ENCODE data around the gene UBE2J2.

UBE2J2 gene

GRCh38 chr1:1240822-1241587 is 32.6 kb downstream of the UBE2J2 start:
- DNase-seq (ENCODE audit: low read depth in 2 of 3, low spot score in 2 of 3): no peak

GRCh38 chr1:1240348-1240732 is 33.3 kb downstream of the UBE2J2 start:
- no peak for DNase-seq (ENCODE audit: low read depth in 2 of 3, low spot score in 2 of 3)

DNA sequence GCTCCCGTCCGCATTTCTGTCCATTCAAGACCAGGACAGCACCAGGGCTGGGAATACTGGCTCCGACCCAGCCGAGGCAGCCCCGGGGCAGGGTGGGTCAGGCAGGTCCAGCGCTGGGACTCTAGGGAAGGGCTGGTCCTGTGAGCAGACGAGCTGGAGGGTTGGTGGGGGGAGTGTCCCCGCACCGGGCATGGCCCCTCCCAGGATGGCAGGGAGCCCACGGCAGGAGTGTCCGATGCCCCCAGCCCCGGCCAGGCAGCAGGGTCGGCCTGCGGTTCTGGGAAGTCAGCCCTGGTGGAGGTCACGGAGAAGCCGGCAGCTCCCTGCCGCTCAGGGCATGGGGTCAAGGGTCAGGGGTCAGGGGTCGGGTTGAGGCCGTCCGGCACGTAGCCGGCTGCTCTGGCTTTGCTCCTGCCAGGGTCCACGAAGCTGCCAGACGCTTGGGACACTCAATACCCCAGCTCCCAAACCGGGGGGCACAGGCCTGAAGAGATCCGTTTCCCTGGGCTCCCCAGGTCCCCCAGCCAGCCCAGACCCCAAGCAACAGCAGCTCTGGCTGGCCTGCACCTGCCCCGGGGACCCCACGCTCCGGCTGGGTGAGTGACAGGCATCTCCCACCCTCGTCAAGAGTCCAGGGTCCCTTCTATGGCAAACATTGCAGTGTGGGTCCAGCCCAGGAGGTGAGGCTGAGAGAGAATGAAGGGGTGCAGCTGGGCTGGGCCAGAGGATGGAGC is 33.9 kb downstream of the UBE2J2 start:
- DNase-seq (ENCODE audit: low read depth in 2 of 3, low spot score in 2 of 3): no peak

- DNase-seq (ENCODE audit: low read depth in 2 of 3, low spot score in 2 of 3): no peak
Observed at GRCh38 chr1:1239227-1239613, 34.4 kb downstream of the UBE2J2 start.

DNA sequence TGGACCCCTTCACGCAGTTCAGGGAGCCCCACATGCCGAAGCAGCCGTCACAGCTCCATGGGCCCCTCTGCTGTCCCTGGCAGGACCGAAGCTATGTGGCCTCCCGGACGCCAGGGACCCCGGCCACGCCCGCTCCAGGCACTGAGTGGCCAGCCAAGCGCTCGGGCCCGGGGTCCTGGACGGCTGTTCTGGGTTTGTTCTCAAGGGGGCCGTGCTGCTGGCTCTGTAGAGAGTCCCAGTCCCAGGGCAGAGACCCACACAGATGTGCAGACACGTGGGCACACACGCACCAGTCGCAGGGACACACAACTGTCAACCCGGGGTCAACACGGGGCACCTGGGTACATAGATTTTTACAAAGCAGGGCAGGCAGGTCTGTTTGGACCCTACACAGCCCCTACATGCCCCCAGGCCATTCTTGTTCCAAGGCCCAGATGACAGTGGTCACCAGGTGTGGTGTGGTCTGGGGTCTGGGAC is 34.9 kb downstream of the UBE2J2 start:
- no peak for DNase-seq (ENCODE audit: low read depth in 2 of 3, low spot score in 2 of 3)

DNA sequence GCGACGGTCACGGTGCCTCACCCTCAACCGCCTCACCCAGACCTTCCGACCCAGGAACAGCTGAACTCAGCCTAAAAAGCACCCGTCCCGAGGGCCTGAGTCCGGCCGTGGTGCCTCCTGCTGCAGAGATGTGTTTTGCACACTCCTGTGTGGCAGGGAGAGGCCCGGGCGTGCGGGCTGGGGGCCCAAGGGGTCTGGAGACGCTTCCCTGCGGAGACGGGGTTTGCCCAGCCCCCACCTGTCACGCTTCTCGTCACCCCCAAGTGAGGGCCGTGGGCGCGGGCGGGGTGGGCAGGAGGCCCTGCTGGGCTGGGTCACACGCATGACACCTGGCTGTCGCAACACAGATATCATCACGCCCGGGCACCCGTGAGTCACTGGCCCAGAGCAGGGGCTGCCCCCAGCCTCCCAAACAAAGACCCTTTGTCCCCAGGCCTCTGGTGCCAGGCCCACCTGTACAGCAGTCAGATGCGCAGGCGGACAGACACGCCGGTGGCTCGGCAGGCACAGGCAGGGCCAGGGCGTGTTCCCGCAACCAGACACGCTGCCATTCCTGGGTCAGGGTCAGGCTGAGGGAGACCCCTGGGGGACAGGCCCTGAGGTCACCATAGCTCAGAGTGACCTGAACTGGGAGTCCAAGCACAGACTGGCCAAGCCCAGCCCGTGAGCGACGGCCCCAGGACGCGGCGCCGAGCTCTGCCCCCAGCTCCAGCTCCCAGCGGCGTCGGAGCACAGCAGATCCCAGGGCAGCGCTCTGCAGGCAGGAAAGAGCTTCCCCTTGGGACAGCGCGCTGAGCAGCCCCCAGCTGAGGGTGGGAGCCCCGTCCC is 35.6 kb downstream of the UBE2J2 start:
- no peak for DNase-seq (ENCODE audit: low read depth in 2 of 3, low spot score in 2 of 3)

DNA sequence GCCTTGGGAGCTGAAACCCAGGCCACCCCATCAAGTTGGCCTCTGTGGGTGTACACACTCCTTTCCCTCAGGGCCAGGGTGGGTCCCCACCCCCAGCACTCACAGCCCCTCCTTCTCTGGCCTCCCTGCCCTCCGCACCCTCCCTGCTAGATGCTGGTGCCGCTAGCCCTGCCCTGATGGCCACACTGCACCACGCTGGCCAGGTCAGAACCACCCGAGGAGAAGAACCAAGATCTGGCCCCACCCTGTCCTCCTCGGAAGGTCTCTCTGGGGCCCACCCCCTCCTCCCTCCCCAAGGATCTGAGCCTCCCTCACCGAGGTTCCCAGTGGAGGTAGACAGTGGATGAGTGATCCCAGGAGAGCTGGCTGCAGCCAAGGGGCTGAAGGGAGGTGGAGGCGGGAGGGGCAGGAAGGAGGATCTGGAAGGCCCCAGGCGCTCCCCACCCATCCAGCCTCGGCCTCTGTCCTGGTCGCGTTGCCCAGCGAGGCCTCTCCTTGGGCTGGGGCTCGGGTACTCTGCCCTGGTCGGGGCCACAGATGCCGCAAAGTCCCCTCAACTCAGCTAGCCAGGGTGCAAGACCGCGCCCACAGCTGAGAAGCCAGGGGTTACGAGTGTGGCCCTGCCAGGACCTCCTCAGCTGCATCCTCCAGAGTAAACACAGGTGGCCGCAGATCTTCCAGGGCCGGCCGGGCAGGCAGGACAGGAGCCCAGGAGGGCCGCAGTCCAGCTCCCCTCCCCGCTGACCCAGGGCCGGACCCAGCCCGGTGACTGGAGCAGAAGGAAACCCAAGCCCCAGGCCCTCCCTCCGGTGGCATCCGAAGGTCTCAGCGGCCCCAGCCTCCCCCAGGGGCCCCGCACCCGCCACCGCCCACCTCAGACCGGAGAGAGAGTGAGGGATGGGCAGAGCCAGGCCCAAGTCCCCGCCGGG is 36.4 kb downstream of the UBE2J2 start:
- no peak for DNase-seq (ENCODE audit: low read depth in 2 of 3, low spot score in 2 of 3)

- no peak for DNase-seq (ENCODE audit: low read depth in 2 of 3, low spot score in 2 of 3)
Observed at GRCh38 chr1:1236176-1236763, 37.4 kb downstream of the UBE2J2 start.

DNA sequence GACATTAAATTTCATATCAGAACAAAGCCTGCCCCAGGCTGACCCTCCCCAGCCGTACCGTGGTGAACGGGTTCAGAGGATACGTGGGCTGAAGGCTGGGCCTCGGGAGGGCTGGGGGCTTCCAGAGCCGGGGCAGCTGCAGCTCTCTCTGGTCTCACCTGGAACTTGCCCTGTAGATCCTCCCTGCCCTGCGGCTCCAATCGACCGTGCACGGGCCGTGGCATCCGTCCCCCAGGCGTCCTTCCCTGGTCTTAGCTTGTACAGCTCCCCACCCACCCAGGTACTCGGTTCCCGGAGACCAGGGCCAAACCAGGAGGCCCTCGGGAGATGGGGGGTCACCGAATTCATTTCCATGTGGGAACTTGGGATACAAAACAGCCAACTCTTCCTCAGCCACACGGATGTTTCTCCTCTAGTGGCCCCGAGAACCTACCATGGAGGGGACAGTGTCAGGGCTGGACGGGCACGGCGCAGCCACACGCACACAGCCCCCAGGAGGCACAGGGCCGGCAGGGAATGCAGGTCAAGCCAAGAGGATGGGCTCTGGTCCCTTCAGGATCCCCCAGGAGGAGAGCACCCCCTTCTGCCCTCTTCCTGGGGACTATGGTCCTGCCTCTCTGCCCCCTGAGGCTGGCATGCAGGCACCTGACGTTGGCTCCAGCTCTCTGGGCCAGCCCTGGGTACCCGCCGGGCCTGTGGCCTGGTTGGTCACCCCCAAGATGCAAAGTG is 38.5 kb downstream of the UBE2J2 start:
- DNase-seq (ENCODE audit: low read depth in 2 of 3, low spot score in 2 of 3): no peak

DNA sequence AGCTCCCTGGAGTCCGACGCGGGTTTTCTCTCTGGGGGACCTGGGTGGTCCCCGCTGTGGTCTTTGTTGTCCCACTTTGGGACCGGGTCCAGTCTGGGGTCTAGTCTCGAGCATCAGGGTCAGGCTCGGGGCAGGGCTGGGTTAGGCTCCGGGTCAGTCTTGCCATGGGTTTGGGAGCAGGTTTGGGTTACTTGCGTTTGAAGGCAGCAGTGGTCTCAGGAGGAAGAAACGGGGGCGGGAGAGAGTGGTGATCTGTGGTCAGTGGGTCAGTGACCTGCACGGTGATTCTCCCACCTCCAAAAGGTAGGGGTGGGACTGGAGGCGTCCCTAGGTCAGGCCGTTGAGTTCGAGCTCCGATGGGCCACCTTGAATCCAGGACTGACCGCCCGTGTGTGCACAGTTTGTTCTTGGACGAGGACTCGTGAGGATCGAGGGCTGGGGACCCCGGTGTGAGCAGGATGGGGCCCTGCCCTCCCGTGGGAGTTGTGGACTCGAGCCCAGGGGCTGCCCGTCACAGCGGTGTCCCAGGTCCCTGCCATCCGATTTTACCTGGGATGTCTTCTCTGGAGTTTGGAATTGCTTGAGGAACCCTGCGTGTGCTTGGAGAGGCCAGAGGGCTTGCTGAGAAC is 39.4 kb downstream of the UBE2J2 start:
- DNase-seq (ENCODE audit: low read depth in 2 of 3, low spot score in 2 of 3): no peak

DNA sequence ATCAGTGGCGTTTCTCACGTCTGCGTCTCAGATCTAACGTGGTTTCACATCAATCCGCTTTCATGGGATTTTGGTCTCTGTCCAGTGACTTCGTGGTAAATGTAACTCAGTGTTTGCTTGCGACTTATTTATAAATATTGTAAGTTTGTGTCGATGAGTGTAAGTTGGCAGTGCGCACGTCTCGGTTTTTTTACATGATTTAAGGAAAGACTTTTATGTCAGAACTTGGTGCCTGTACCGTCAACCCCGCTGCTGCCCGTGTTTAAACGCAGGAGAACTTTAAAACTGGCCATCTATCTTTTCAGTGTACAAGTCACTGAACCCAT is 40.1 kb downstream of the UBE2J2 start:
- DNase-seq (ENCODE audit: low read depth in 2 of 3, low spot score in 2 of 3): no peak

- no peak for DNase-seq (ENCODE audit: low read depth in 2 of 3, low spot score in 2 of 3)
Observed at GRCh38 chr1:1232796-1233566, 40.7 kb downstream of the UBE2J2 start.

DNA sequence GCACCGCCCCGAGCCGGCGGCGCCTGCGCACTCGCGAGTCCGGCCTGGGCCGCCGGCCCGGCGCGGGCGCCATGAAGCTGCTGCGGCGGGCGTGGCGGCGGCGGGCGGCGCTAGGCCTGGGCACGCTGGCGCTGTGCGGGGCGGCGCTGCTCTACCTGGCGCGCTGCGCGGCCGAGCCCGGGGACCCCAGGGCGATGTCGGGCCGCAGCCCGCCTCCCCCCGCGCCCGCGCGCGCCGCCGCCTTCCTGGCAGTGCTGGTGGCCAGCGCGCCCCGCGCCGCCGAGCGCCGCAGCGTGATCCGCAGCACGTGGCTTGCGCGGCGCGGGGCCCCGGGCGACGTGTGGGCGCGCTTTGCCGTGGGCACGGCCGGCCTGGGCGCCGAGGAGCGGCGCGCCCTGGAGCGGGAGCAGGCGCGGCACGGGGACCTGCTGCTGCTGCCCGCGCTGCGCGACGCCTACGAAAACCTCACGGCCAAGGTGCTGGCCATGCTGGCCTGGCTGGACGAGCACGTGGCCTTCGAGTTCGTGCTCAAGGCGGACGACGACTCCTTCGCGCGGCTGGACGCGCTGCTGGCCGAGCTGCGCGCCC is 41.4 kb downstream of the UBE2J2 start, which contains the start of gene B3GALT6:
TSS of gene B3GALT6 (plus strand) at position 30 of the 588 bp plus-strand sequence. CDS start at position 72, 42 bp downstream.
- DNase-seq (ENCODE audit: low read depth in 2 of 3, low spot score in 2 of 3): no peak

- DNase-seq (ENCODE audit: low read depth in 2 of 3, low spot score in 2 of 3): peak; percentile 83 to 95 (median 90)
Observed at GRCh38 chr1:1231400-1232207, 42.0 kb downstream of the UBE2J2 start, which contains the start of gene SDF4. SDF4 (minus strand) TSS chr1:1232001; CDS start chr1:1228772, 3,229 bp downstream.

DNA sequence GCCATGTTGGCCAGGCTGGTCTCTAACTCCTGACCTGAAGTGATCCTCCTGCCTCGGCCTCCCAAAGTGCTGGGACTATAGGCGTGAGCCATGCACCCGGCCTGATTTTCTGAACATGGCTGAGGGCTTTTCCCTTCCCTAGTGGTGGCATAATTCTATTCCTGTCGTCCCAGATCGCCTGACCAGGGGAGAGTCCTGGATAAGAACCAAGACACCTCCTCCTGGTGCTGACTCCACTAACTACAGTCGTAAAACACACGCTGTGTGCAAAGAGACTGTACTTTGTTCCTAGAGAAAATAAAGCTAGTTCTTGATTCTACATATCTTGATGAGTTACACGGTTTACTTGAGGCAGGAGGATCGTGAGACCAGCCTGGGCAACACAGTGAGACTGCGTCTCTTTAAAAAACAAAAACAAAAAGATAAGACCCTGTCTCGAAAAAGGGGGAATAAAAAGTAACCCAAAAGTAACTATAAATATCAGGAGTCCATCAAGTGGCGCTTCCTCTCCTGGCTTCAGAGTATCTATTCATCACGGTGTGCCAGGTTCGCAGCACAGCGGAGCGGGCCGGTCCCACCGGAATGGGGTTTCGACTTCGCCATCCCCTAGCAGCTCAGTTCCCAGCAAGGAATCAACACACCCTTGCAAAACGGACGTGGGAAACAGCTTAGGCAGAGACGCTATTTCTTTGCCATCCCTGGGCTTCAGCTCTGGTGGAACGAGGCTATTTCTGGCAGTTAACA is 42.8 kb downstream of the UBE2J2 start:
- DNase-seq (ENCODE audit: low read depth in 2 of 3, low spot score in 2 of 3): no peak

DNA sequence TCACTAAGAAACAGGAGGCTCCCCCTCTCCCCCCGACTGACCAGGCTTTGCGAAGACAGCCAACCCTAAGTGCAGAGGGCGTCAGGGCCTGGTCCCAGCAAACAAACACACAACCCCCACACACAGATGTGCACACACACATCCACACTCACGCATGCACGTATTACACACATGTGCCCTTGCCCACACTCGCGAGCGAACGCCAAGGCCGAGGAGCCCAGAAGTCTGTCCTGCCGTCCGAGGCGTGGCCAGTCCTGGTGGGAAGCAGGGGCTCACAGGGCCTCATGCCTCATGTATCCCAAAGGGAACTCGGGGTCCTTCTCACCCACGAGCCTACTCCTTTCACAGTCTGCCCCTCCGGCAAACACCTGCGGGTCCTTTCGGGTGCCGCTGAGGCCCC is 43.9 kb downstream of the UBE2J2 start:
- no peak for DNase-seq (ENCODE audit: low read depth in 2 of 3, low spot score in 2 of 3)

Data from activated CD8-positive, alpha-beta memory T cell treated with anti-CD3 and anti-CD28 coated beads for 48 hours (primary cell).